Fibroblast of the aortic adventitia (primary cell): ENCODE data around the gene CCDC74B. TPM values are rescaled to one million over a fixed set of nuclear protein-coding genes. Genes with fewer than 3 reads are reported as not detected.
"Not testable (repeated sequence)": the region's sequence is repeated elsewhere in the genome, so short reads cannot be mapped to it uniquely, and the experiment has no call there.

Experiments
- DNase-seq: peaks from one replicate; pipeline ENCODE4 v3.0.0-alpha.2; 2010; ENCODE audit warnings: low read depth
- H3K4me3 ChIP-seq: 2 replicates; pipeline ENCODE4 v1.5.1; 2011; ENCODE audit warnings: low read depth, mild to moderate bottlenecking, control low read depth, low read length, moderate library complexity
- small RNA-seq: library from RNA; depleted of rRNA; stranded (forward); fragments of <200 nt; gene quantifications from one replicate; pipeline ENCODE3, GENCODE V24; 2012
- total RNA-seq: library from RNA; depleted of rRNA; stranded (reverse); fragments of >200 nt; gene quantifications from 2 replicates; pipeline ENCODE4 v1.2.3, GENCODE V29; 2012; ENCODE audit warnings: low replicate concordance
- TF ChIP-seq, protein P1 (sequence below): IDR thresholded peaks from 2 replicates; pipeline ENCODE4 v1.5.1; 2011; ENCODE audit warnings: mild to moderate bottlenecking, low read length, control low read depth, inconsistent platforms; ENCODE audit not compliant: insufficient read depth

The CCDC74B gene
- total RNA-seq, 1 donor, result 12.2 TPM

DNA sequence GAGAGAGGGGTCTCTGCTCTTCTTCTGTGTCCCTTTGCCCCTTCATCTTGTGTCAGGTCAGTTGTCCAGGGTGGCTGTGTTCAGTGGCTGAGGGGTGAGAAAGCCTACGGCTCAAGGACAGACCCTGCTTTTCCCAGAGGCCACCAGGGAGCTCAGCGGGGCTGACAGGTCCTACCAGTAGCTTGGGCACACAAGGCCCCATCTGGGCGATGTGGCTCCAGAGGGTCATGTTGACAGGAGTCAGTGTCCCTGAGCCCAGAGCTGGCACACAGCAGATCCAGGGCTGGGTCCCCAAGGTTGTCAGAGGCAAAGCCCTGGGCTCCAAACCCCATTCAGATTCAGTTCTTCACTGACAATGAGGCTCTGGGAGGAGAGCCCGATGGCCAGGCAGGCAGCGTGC is 7.8 kb downstream of the CCDC74B start:
- not testable (repeated sequence) for H3K4me3 ChIP-seq, DNase-seq

DNA sequence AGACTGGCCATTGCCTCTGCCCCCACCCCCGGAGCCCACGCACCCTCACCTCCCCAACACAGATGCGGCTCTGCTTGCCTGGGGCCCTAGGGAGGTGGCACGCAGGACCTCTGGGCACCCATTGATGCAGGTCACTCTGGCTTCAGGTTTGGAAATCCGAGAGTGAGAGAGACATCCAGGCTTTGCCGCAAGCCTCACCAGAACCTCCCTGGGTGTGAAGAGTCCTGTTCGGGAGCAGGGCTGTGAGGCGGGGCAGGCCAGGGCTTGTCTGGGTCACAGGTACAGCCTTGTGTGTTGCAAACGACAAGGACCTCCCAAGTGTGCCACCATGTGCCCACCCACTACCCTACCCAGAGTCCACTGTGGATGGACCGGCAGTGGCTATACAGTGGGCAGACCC is 8.4 kb downstream of the CCDC74B start:
- not testable (repeated sequence) for H3K4me3 ChIP-seq, DNase-seq

DNA sequence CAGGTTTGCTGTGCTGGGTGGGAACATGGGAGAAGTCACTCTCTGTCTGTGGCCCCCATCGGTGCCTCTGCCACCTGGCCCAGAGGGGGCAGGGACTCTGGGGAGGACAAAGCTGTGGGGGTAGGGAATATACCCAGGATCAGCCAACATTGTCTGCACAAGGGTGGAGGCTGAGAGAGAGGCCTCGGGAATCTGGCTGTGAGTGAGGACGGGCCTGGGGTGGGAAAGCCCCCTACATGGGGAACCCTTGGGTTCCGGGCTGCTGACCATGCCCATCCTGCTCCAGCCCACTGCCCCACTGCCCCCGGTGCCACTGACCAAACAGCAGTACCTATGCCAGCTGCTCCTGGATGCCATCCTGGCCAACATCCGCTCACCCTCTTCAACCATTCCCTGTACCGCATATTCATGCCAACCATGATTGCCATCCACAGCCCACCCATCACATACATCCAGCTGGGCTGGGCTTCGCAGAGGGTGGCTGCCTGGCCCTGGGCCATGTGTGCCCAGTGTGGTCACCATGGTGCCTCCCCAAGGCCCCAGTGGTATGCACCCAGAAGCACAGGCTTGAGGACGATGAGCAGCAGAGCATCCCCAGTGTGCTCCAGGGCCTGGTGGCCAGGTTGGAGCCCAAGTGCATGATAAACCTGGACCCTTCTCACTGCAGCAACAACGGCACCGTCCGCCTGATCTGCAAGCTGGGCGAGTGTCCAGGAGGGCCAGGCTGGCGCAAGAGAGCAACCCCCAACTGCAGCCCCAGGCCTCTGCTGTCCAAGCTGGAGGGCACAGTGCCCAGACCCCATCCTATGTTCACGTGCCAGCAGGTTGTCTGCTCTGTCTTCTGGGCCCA is 9.0 kb downstream of the CCDC74B start:
- TF ChIP-seq, protein P1, sequence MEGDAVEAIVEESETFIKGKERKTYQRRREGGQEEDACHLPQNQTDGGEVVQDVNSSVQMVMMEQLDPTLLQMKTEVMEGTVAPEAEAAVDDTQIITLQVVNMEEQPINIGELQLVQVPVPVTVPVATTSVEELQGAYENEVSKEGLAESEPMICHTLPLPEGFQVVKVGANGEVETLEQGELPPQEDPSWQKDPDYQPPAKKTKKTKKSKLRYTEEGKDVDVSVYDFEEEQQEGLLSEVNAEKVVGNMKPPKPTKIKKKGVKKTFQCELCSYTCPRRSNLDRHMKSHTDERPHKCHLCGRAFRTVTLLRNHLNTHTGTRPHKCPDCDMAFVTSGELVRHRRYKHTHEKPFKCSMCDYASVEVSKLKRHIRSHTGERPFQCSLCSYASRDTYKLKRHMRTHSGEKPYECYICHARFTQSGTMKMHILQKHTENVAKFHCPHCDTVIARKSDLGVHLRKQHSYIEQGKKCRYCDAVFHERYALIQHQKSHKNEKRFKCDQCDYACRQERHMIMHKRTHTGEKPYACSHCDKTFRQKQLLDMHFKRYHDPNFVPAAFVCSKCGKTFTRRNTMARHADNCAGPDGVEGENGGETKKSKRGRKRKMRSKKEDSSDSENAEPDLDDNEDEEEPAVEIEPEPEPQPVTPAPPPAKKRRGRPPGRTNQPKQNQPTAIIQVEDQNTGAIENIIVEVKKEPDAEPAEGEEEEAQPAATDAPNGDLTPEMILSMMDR, result no peak
- DNase-seq, result no peak
- no peak overlapping the region for H3K4me3 ChIP-seq

DNA sequence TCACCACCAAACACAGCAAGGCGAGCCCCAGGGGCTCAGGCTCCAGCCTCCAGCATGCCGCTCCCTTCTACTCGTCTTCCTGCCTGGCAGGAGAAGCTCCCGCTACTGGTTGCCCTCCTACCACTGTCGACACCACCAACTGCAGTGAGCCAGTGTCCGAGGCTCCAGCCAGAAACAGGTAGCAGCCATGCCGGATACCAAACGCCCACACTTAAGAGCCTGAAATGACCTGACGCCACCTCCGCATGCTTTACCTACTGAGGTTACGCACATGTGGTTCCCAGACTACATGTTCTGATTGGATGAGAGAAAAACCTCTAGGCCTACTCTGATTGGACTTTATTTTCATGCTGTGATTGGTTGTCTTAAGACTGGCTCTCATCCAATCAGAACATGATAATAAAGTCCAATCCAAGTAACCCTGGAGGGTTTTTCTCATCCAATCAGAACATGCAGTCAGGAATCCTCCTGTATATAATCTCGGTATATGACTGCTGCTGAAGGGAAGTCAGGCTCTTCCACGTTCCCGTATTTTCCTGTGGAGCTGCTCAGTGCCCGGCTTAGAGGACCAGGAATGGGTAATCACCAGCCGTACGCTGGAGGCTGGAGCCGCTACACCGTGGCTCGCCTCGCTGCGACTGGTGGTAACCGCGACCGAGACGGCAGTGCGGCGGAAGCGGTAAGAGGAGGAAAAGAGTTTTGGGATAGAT is 15.6 kb downstream of the CCDC74B start, which contains the start of gene POTEF:
POTEF (minus strand) TSS at position 103 of the 710 bp plus-strand sequence. CDS start 8,707 bp downstream, outside the sequence.
- DNase-seq, H3K4me3 ChIP-seq: not testable (repeated sequence)

DNA sequence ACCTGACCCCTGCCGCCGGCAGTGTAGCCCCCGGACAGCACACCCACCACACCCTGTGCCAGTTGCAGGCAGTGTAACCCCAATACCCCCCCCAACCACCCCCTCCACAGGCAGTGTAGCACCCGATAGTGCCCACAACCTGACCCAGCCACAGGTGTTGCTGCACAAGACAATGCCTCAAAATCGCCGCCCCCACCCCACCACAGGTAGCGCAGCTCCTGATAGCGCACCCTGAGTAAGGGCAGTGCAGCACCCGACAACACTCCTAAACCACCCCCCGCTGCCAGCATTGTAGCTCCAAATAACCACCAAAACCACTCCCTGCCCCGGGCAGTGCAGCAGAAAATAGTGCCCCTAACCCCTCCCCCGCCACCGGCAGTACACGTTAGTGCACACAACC is 16.4 kb downstream of the CCDC74B start:
- not testable (repeated sequence) for DNase-seq, H3K4me3 ChIP-seq

DNA sequence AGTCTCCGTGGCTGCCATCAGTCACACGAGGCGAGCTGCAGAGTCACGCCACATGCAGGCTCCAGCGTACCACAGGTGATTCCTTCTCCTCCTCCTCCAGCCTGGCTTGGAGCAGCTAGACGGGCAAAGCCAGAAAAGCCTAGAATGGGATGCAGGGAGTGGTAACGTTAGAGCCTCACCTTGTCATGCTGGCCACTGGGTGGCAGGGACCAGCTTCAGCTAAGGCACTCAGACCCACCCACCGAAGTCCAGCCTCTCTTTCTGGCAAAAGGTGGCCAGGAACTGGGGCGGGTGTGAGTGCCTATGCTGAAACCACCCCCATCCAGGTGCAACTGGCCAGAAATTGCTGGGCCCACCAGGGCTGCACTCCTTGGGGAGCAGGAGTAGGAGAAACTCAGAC is 17.2 kb downstream of the CCDC74B start:
- not testable (repeated sequence) for DNase-seq, H3K4me3 ChIP-seq

DNA sequence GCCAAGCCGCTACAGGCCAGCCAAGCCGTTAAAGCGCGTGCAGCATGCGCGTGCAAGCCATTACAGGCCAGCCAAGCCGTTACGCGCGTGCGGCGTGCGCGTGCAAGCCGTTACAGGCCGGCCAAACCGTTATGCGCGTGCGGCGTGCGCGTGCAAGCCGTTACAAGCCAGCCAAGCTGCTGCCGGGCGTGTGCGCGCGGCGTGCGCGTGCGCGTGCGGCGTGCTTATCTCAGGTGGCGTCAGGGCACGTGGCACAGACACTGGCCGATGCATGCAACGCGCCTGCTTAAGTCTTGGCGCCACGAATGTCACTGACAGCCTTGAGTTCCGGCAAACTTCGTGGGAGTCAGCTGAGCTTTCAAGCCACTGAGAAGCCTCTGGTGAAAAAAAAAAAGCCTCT is 24.0 kb downstream of the CCDC74B start:
- not testable (repeated sequence) for DNase-seq, H3K4me3 ChIP-seq

DNA sequence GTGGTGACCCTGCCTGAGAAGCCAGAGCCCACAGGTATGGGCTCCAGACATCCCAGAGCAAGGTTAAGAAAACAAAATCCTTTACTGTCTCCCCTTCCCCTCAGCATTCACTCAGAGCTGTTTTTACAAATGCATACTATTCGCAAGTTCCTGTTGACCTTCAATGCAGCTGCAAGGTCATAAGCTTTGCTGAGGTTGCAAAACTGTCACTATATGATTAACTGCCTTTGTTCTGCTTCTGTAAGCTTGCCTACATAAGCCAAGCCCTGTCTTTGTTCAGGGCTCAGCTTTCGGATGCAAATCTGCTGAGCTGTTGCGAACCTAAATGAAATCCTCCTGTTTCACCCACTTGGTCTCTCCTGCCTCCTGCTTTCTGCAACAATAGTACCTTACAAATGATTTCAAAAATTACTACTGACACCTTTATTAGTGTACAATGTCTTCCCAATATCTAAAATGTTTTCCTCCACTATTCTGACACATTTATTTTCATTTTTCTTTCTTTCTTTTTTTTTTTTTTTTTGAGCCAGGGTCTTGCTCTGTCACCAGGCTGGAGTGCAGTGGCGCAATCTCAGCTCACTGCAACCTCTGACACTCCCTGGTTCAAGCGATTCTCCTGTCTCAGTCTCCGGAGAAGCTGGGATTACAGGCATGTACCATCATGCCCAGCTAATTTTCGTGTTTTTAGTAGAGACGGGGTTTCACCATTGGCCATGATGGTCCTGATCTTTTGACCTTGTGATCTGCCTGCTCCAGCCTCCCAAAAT is 42.1 kb downstream of the CCDC74B start:
- not testable (repeated sequence) for H3K4me3 ChIP-seq, DNase-seq

Small RNAs within 50 kb of the gene (small RNA-seq; reads per million reads assigned to genes)
- gene RNU6-1049P, result not detected

Other genes starting within 250 kb of the CCDC74B start
- not detected in 2 replicates for gene RAB6C, start 165.4 kb downstream of the CCDC74B start, total RNA-seq
- gene POTEF, start 15.9 kb downstream of the CCDC74B start, total RNA-seq, result not detected in 2 replicates
- gene SMPD4, start 36.5 kb upstream of the CCDC74B start, total RNA-seq, result 17.6 and 22.5 TPM in 2 replicates
- gene MZT2B, start 37.1 kb upstream of the CCDC74B start, total RNA-seq, result 90.5 and 137 TPM in 2 replicates
- gene TUBA3E, start 53.3 kb upstream of the CCDC74B start, total RNA-seq, result not detected in 2 replicates
- gene IMP4, start 197.8 kb upstream of the CCDC74B start, total RNA-seq, result 59.0 and 66.1 TPM in 2 replicates
- gene PTPN18, start 210.9 kb upstream of the CCDC74B start, total RNA-seq, result 22.2 and 25.8 TPM in 2 replicates